ENCODE data around the gene USP36. TPM values are rescaled to one million over a fixed set of nuclear protein-coding genes. Genes with fewer than 3 reads are reported as not detected.

The USP36 gene
- total RNA-seq, 2 experiments from 2014 or later: 489 to 494 TPM

DNA sequence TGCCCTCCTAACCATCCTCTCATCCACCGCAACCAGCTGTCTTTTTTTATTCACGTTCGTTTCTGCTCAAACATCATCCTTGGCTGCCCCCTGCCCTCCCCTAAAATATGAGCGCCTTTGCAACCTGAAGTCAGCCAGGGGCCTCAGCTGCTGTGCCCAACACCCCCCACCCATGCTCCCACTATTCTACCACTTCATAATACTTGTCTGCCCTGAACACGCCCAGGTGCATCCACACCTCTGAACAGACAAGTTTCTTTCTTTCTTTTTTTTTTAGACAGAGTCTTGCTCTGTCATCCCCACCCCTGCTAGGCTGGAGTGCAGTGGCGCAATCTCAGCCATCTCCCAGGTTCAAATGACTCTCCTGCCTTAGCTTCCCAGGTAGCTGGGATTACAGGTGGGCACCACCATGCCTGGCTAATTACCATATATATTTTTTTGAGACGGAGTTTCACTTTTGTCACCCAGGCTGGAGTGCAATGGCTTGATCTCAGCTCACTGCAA, 35.5 kb upstream of the USP36 start:
- Histone ChIP-seq H3K4me3 (ENCODE audit: low read length) (no peak overlapping the region), H3K27ac (ENCODE audit: low read depth in 1 of 2, low read length in 2 of 2) (no peak overlapping the region), H3K27me3 (ENCODE audit: control insufficient read depth in 1 of 2, insufficient read depth in 2 of 2, low read length in 2 of 2) (no peaks in the 10 kb centered on the region), H3K9me3 (ENCODE audit: control insufficient read depth in 1 of 2, insufficient read depth in 1 of 2, low read length in 2 of 2) (no peaks in the 10 kb centered on the region), H3K4me1 (ENCODE audit: insufficient read depth, low read length) (peaks cover 17% of the 10 kb centered on the region), H3K36me3 (ENCODE audit: insufficient read depth, low read length) (no peaks in the 10 kb centered on the region)
- intact Hi-C loops (cut with DNase I, micrococcal nuclease): no loop called here
- H3K27ac Mint-ChIP-seq: no peak overlapping the region
- ChIA-PET POLR2A (no interaction called here), CTCF (interaction anchor here (2.3 kb wide), 1 partner anchor 10 kb away, joined by 9 read pairs; no protein-coding TSS in a partner anchor)
- TF ChIP-seq, protein P1, sequence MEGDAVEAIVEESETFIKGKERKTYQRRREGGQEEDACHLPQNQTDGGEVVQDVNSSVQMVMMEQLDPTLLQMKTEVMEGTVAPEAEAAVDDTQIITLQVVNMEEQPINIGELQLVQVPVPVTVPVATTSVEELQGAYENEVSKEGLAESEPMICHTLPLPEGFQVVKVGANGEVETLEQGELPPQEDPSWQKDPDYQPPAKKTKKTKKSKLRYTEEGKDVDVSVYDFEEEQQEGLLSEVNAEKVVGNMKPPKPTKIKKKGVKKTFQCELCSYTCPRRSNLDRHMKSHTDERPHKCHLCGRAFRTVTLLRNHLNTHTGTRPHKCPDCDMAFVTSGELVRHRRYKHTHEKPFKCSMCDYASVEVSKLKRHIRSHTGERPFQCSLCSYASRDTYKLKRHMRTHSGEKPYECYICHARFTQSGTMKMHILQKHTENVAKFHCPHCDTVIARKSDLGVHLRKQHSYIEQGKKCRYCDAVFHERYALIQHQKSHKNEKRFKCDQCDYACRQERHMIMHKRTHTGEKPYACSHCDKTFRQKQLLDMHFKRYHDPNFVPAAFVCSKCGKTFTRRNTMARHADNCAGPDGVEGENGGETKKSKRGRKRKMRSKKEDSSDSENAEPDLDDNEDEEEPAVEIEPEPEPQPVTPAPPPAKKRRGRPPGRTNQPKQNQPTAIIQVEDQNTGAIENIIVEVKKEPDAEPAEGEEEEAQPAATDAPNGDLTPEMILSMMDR (IDR thresholded peaks at IDR 0.05): no peak
- DNase-seq: no peak
- H3K4me1 Mint-ChIP-seq (ENCODE audit: low read depth): peaks cover 26% of the 10 kb centered on the region
- ATAC-seq (ENCODE audit: poor library complexity): no peak
- H3K27me3 Mint-ChIP-seq: peaks cover 6% of the 10 kb centered on the region
- H3K4me3 Mint-ChIP-seq: no peak overlapping the region
- no peaks in the 10 kb centered on the region for H3K9me3 Mint-ChIP-seq
- no peaks in the 10 kb centered on the region for H3K36me3 Mint-ChIP-seq (ENCODE audit: low read depth)

DNA sequence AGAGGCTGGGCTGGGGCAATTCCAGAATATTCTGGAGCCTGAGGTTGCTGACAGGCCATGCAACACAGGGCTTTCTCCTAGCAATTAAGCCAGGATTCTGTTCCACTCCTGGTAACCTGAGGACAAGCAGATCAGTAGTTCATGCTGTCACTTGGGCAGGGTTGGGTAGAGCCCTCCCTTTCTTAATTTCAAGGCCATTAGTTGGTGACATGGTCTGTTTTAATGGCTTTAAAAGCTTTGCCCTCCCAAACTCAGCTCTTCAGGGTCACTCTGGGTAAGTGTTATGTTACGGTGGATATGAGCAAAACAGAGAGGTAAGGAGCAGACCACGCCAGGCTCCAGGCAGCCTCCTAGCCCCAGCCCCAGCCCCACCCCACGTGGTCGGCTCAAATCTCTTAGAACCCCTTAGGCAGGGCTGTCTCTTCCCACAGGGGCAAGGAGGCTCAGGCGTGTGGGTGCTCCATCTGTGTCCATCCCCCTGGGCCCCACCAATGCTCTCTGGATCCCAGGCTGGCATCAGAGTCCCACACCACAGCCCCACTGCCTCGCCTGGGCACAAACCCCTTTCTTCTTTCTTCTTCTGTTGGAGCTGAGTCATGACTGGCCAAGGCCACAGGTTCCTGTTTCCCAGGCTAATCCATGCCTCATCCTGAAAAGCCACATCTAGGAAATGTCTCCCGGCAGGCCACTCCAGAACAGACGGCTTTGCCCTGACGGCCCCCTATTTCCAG, 34.9 kb upstream of the USP36 start:
- Histone ChIP-seq H3K27ac (ENCODE audit: low read depth in 1 of 2, low read length in 2 of 2) (no peak overlapping the region), H3K4me3 (ENCODE audit: low read length) (no peak overlapping the region), H3K4me1 (ENCODE audit: insufficient read depth, low read length) (peaks cover 17% of the 10 kb centered on the region), H3K9me3 (ENCODE audit: control insufficient read depth in 1 of 2, insufficient read depth in 1 of 2, low read length in 2 of 2) (no peaks in the 10 kb centered on the region), H3K27me3 (ENCODE audit: control insufficient read depth in 1 of 2, insufficient read depth in 2 of 2, low read length in 2 of 2) (no peaks in the 10 kb centered on the region), H3K36me3 (ENCODE audit: insufficient read depth, low read length) (no peaks in the 10 kb centered on the region)
- POLR2A ChIA-PET: interaction anchor here (0.6 kb wide), 1 partner anchor 10 kb away, joined by 4 read pairs; no protein-coding TSS in a partner anchor
- Mint-ChIP-seq H3K9me3 (no peaks in the 10 kb centered on the region), H3K27me3 (peaks cover 6% of the 10 kb centered on the region), H3K4me1 (ENCODE audit: low read depth) (peaks cover 26% of the 10 kb centered on the region), H3K4me3 (no peak overlapping the region), H3K27ac (no peak overlapping the region), H3K36me3 (ENCODE audit: low read depth) (no peaks in the 10 kb centered on the region)
- DNase-seq: peak in 1 of 14 experiments; percentile 17
- intact Hi-C loops (cut with DNase I, micrococcal nuclease): no loop called here
- TF ChIP-seq, protein P1 (IDR thresholded peaks at IDR 0.05): no peak
- no peak for ATAC-seq (ENCODE audit: poor library complexity)
- CTCF ChIA-PET: interaction anchor here (2.3 kb wide), 1 partner anchor 10 kb away, joined by 9 read pairs; no protein-coding TSS in a partner anchor

DNA sequence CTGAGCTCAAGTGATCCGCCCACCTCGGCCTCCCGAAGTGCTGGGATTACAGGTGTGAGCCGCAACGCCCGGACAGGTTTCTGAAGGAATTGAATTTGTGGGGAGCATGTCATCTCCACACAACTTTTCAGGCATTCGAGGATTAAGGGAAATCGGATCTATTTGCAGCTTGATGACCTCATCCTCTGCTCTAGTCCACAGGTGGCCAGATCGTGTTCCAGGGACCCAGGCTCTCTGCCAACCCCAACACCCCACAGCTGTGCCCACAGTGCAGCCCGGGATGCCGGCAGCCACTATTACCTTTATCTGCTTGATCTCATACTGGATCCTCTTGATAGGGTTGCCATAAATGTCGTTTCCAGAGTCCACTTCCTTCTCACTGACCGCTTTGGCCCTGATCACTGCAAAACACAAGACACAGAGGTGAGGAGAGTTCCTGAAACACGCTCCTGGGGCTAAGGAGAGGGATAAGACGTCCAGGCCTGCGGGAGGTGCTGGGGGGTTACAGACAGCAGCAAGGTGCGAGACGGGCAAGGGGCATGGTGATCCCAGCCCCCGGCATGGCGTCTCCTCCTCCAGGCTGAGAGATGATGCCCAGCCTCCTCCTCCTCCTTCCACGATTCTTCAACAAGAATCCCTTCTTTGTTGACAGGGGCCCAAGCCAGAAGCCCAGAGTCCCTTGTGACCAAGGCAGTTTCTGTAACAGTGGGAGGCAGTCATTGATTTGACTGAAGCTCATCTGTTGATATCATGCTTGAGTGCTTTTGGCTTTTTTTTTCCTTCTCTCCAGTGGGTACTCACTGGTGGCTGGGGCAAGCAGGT, 33.1 kb upstream of the USP36 start:
- TF ChIP-seq, protein P1 (IDR thresholded peaks at IDR 0.05): no peak
- Histone ChIP-seq H3K9me3 (ENCODE audit: control insufficient read depth in 1 of 2, insufficient read depth in 1 of 2, low read length in 2 of 2) (no peaks in the 10 kb centered on the region), H3K36me3 (ENCODE audit: insufficient read depth, low read length) (no peaks in the 10 kb centered on the region), H3K4me1 (ENCODE audit: insufficient read depth, low read length) (peaks cover 1% of the 10 kb centered on the region), H3K27ac (ENCODE audit: low read depth in 1 of 2, low read length in 2 of 2) (no peak overlapping the region), H3K4me3 (ENCODE audit: low read length) (no peak overlapping the region), H3K27me3 (ENCODE audit: control insufficient read depth in 1 of 2, insufficient read depth in 2 of 2, low read length in 2 of 2) (no peaks in the 10 kb centered on the region)
- DNase-seq (no peak), ATAC-seq (ENCODE audit: poor library complexity) (no peak)
- ChIA-PET POLR2A (no interaction called here), CTCF (interaction anchor here (2.3 kb wide), 1 partner anchor 8 kb away, joined by 9 read pairs; no protein-coding TSS in a partner anchor)
- peaks cover 10% of the 10 kb centered on the region for H3K4me1 Mint-ChIP-seq (ENCODE audit: low read depth)
- no peak overlapping the region for H3K4me3 Mint-ChIP-seq
- peaks cover 6% of the 10 kb centered on the region for H3K27me3 Mint-ChIP-seq
- no peaks in the 10 kb centered on the region for H3K9me3 Mint-ChIP-seq
- H3K27ac Mint-ChIP-seq: no peak overlapping the region
- intact Hi-C loops (cut with DNase I, micrococcal nuclease): no loop called here
- H3K36me3 Mint-ChIP-seq (ENCODE audit: low read depth): no peaks in the 10 kb centered on the region

Data from CD4-positive, alpha-beta T cell (primary cell).